ENCODE data around the gene UBR3.

GRCh38 chr2:170090229-170090628, 263.0 kb downstream of the UBR3 start:
- no peak for TF ChIP-seq CTCF (conservative IDR thresholded peaks at IDR 0.05)
- no peak for TF ChIP-seq EZH2 (IDR thresholded peaks at IDR 0.05; ENCODE audit: low read depth)
